Endothelial cell of umbilical vein (primary cell): ENCODE results near the gene MEI1. TPM values are rescaled to one million over a fixed set of nuclear protein-coding genes. Genes with fewer than 3 reads are reported as not detected.

Source experiments
- BruUV-seq: library from RNA; stranded (reverse); fragments of 400-500 nt; replicated peaks from 2 replicates; lab custom pipeline; 2021; lab: Mats Ljungman, UMichigan
- CTCF ChIA-PET: fragments of 300-600, 350-600 bp; sonication (Branson Sonifier 250); formaldehyde crosslinking; loops from one replicate; lab custom pipeline; 2021; ENCODE audit warnings: antibody characterized with exemption, inconsistent platforms; lab: Charles Lee
- POLR2A ChIA-PET: fragments of 300-600, 350-600 bp; sonication (Branson Sonifier 250); formaldehyde crosslinking; loops from one replicate; lab custom pipeline; 2021; ENCODE audit warnings: antibody characterized with exemption, inconsistent platforms; lab: Charles Lee
- DNase-seq: peaks from one replicate; pipeline ENCODE4 v3.0.0-alpha.2; 2011; ENCODE audit warnings: low read depth, low spot score
- FAIRE-seq: peaks from 2 replicates; lab custom pipeline; 2011; peaks lifted over from hg19 to GRCh38; lab: Jason Lieb, UNC
- H2AFZ ChIP-seq: 2 replicates; pipeline ENCODE4 v1.6.0; 2012; ENCODE audit warnings: low read depth, low read length, control low read depth, inconsistent platforms
- H3K27ac ChIP-seq: 2 replicates; pipeline ENCODE4 v1.5.1; 2011; ENCODE audit warnings: low read depth, mild to moderate bottlenecking, control low read depth, low read length, moderate library complexity; ENCODE audit not compliant: insufficient read depth
- H3K27me3 ChIP-seq, 2 experiments: 2 replicates each; pipeline versions ENCODE4 v1.6.0 to v1.6.1; 2011; ENCODE audit warnings: low read length in 2 of 2, mixed read lengths in 1 of 2; ENCODE audit not compliant: control insufficient read depth in 2 of 2, insufficient read depth in 2 of 2
- H3K36me3 ChIP-seq, 2 experiments: 2 replicates in 1 of 2; 3 replicates in 1 of 2; pipeline ENCODE4 v1.5.1; 2011; ENCODE audit warnings: low read length in 2 of 2, mild to moderate bottlenecking in 1 of 2, moderate library complexity in 1 of 2; ENCODE audit not compliant: control insufficient read depth in 2 of 2, insufficient read depth in 2 of 2; ENCODE audit errors: extremely low read depth in 1 of 2
- H3K4me1 ChIP-seq: 3 replicates; pipeline ENCODE4 v1.5.1; 2011; ENCODE audit warnings: mild to moderate bottlenecking, low read length; ENCODE audit not compliant: control insufficient read depth, insufficient read depth; ENCODE audit errors: extremely low read depth
- H3K4me2 ChIP-seq: 2 replicates; pipeline ENCODE4 v1.6.1; 2011; ENCODE audit warnings: low read length, control low read depth, mixed read lengths; ENCODE audit not compliant: insufficient read depth
- H3K4me3 ChIP-seq, 3 experiments: fragments of 200-600 bp in 1 of 3; sonication (generic), shearing (Covaris generic) in 1 of 3; replicated peaks in 1 of 3; 2 replicates each; pipeline ENCODE4 v1.5.1; 2011 to 2016; ENCODE audit warnings: control low read depth in 3 of 3, low read length in 3 of 3, mild to moderate bottlenecking in 2 of 3, inconsistent platforms in 1 of 3, low read depth in 1 of 3, moderate library complexity in 1 of 3; ENCODE audit not compliant: insufficient read depth in 1 of 3
- H3K79me2 ChIP-seq: 2 replicates; pipeline ENCODE4 v1.6.0; 2012; ENCODE audit warnings: low read length, inconsistent platforms; ENCODE audit not compliant: control insufficient read depth, insufficient read depth
- H3K9ac ChIP-seq: replicated peaks from 2 replicates; pipeline ENCODE3; 2011; ENCODE audit warnings: low read length, control low read depth; ENCODE audit not compliant: insufficient read depth; ENCODE audit errors: extremely low read depth
- H3K9me1 ChIP-seq: replicated peaks from 3 replicates; pipeline ENCODE4 v1.6.0; 2011; ENCODE audit warnings: mild to moderate bottlenecking, low read length; ENCODE audit not compliant: control insufficient read depth, insufficient read depth; ENCODE audit errors: extremely low read depth
- H3K9me3 ChIP-seq: replicated peaks from 2 replicates; pipeline ENCODE4 v1.5.1; 2012; ENCODE audit warnings: low read length, inconsistent platforms; ENCODE audit not compliant: control insufficient read depth, insufficient read depth
- H4K20me1 ChIP-seq: replicated peaks from 2 replicates; pipeline ENCODE3; 2011; ENCODE audit warnings: mild to moderate bottlenecking, low read length; ENCODE audit not compliant: control insufficient read depth, insufficient read depth; ENCODE audit errors: extremely low read depth
- CTCF ChIP-seq, 2 donors: IDR thresholded peaks; 1 replicate in 1 of 2; 2 replicates in 1 of 2; pipeline ENCODE4 v1.5.1; 2011; ENCODE audit warnings: low read length in 2 of 2, mild to moderate bottlenecking in 2 of 2, moderate library complexity in 2 of 2, control low read depth in 1 of 2, inconsistent platforms in 1 of 2, low read depth in 1 of 2; ENCODE audit not compliant: insufficient read depth in 1 of 2; ENCODE audit errors: extremely low read depth in 1 of 2
- EZH2 ChIP-seq: IDR thresholded peaks from 2 replicates; pipeline ENCODE4 v1.6.1; 2012; ENCODE audit warnings: borderline replicate concordance, low read depth, mild to moderate bottlenecking, moderate library complexity, low read length, inconsistent platforms; ENCODE audit not compliant: severe bottlenecking
- FOS ChIP-seq: IDR thresholded peaks from 2 replicates; pipeline ENCODE4 v1.6.1; 2011; ENCODE audit warnings: mild to moderate bottlenecking, low read length, moderate library complexity, borderline replicate concordance; ENCODE audit not compliant: insufficient read depth
- GATA2 ChIP-seq: IDR thresholded peaks from 2 replicates; pipeline ENCODE4 v1.7.0; 2011; ENCODE audit warnings: low read depth, mild to moderate bottlenecking, moderate library complexity, mixed read lengths, low read length; ENCODE audit not compliant: insufficient read length, insufficient read depth
- JUN ChIP-seq: IDR thresholded peaks from 2 replicates; pipeline ENCODE4 v1.6.1; 2011; ENCODE audit warnings: borderline replicate concordance, low read depth; ENCODE audit not compliant: insufficient read length, insufficient read depth
- MAX ChIP-seq: IDR thresholded peaks from 2 replicates; pipeline ENCODE4 v1.6.1; 2011; ENCODE audit not compliant: insufficient read depth, insufficient read length
- MYC ChIP-seq: IDR thresholded peaks from one replicate; pipeline ENCODE4 v1.6.1; 2011; ENCODE audit warnings: mild to moderate bottlenecking, low read depth, low read length
- POLR2A ChIP-seq: IDR thresholded peaks from 2 replicates; pipeline ENCODE4 v1.6.1; 2012; ENCODE audit warnings: low read depth, mild to moderate bottlenecking, control low read depth, low read length
- POLR2AphosphoS5 ChIP-seq: IDR thresholded peaks from 2 replicates; pipeline ENCODE4 v1.6.1; 2012; ENCODE audit warnings: low read depth, mild to moderate bottlenecking, control low read depth, low read length, moderate library complexity; ENCODE audit not compliant: insufficient read depth
- dilution Hi-C: fragments of 300-500 bp; cut with MboI; formaldehyde crosslinking; loops from one replicate; pipeline ENCODE4 v1.15.0; 2019; ENCODE audit warnings: low sequenced_read_pairs; ENCODE audit not compliant: extremely low pct_ligation_motif_present
- intact Hi-C: fragments of 100-400 bp; cut with micrococcal nuclease; formaldehyde crosslinking; loops from one replicate; pipeline ENCODE4 v1.10.0; 2022
- polyA plus RNA-seq, 4 experiments: library from polyadenylated mRNA; depleted of rRNA in 3 of 4; stranded (reverse) in 3 of 4; unstranded in 1 of 4; fragments of >200 nt; gene quantifications; 2 replicates each; pipeline versions ENCODE4 v1.2.1 to v1.2.3, GENCODE V29; 2011 to 2012; ENCODE audit warnings: missing spikeins in 1 of 4
- total RNA-seq: library from RNA; stranded (reverse); gene quantifications from 2 replicates; pipeline ENCODE4 v1.2.3, GENCODE V29; 2021

Gene MEI1
- total and polyA plus RNA-seq, 2 donors (not counting 3 experiments of a cell fraction or from before 2014, with no cell fraction given), result 1.5 to 1.9 TPM

- Histone ChIP-seq H4K20me1 (no peaks in the 10 kb centered on the region), H3K4me2 (no peak overlapping the region), H3K9me1 (no peaks in the 10 kb centered on the region), H3K36me3 (no peaks in the 10 kb centered on the region), H3K9me3 (no peaks in the 10 kb centered on the region), H3K9ac (no peak overlapping the region), H3K4me1 (peaks cover 3% of the 10 kb centered on the region), H2AFZ (no peak overlapping the region), H3K27me3 (no peaks in the 10 kb centered on the region), H3K79me2 (no peaks in the 10 kb centered on the region), H3K27ac (no peak overlapping the region), H3K4me3 (no peak overlapping the region)
- TF ChIP-seq CTCF (IDR thresholded peaks at IDR 0.05; ENCODE audit: extremely low read depth in 1 of 2, insufficient read depth in 1 of 2, low read depth in 1 of 2, low read length in 2 of 2) (no peak), MAX (no peak), FOS (no peak), POLR2A (no peak)
- FAIRE-seq (no peak), DNase-seq (no peak)
- intact Hi-C loops (no loop called here), dilution Hi-C loops (no loop called here)
- ChIA-PET CTCF (interaction anchor here (3.6 kb wide), 2 partner anchors 33 to 244 kb away, joined by 40 to 46 read pairs; no protein-coding TSS in a partner anchor), POLR2A (no interaction called here)
- no TSS peak for BruUV-seq
Observed at GRCh38 chr22:41700108-41700364, 733 bp downstream of the MEI1 start.

GRCh38 chr22:41702763-41703162 is 3.5 kb downstream of the MEI1 start:
- ChIA-PET POLR2A (no interaction called here), CTCF (interaction anchor here (1.3 to 1.9 kb wide), 2 partner anchors 11 to 12 kb away, joined by 3 to 4 read pairs; no protein-coding TSS in a partner anchor)
- DNase-seq (no peak), FAIRE-seq (no peak)
- no peaks in the 10 kb centered on the region for H3K36me3 ChIP-seq
- no peaks in the 10 kb centered on the region for H3K4me1 ChIP-seq
- H3K9me3 ChIP-seq, result no peaks in the 10 kb centered on the region
- TF ChIP-seq JUN, result no peak
- no peak for TF ChIP-seq POLR2A
- TF ChIP-seq FOS, result no peak
- TF ChIP-seq GATA2, result no peak
- TF ChIP-seq POLR2AphosphoS5, result no peak
- no peak for TF ChIP-seq EZH2
- TF ChIP-seq CTCF (IDR thresholded peaks at IDR 0.05; ENCODE audit: extremely low read depth in 1 of 2, insufficient read depth in 1 of 2, low read depth in 1 of 2, low read length in 2 of 2), result no peak
- no peak for TF ChIP-seq MAX
- TF ChIP-seq MYC, result no peak
- BruUV-seq, result no TSS peak
- no peak overlapping the region for H3K27ac ChIP-seq
- dilution Hi-C loops, result no loop called here
- no peak overlapping the region for H3K4me2 ChIP-seq
- intact Hi-C loops, result no loop called here
- H2AFZ ChIP-seq, result no peak overlapping the region
- H4K20me1 ChIP-seq, result no peaks in the 10 kb centered on the region
- no peaks in the 10 kb centered on the region for H3K79me2 ChIP-seq
- H3K4me3 ChIP-seq, result no peak overlapping the region
- no peak overlapping the region for H3K9ac ChIP-seq
- peaks cover 3 to 5% of the 10 kb centered on the region in 2 experiments for H3K27me3 ChIP-seq
- no peaks in the 10 kb centered on the region for H3K9me1 ChIP-seq
